HCT116 (cell line): ENCODE data around the gene CFAP57. TPM values are rescaled to one million over a fixed set of nuclear protein-coding genes. Genes with fewer than 3 reads are reported as not detected.

Experiments
- ATAC-seq: fragments of 200-7000 bp; cut with Tn5 transposase; 2 replicates; pipeline ENCODE4 v1.9.1; 2020; ENCODE audit warnings: mild to moderate bottlenecking, moderate library complexity
- BruUV-seq: library from RNA; stranded (reverse); fragments of 400-500 nt; replicated peaks from 2 replicates; lab custom pipeline; 2021; lab: Mats Ljungman, UMichigan
- CTCF ChIA-PET: fragments of 300-600 bp; sonication (Branson Sonifier 250); formaldehyde crosslinking; loops from one replicate; lab custom pipeline; 2021; ENCODE audit warnings: antibody characterized with exemption; lab: Charles Lee
- POLR2A ChIA-PET: fragments of 300-600, 350-600 bp; sonication (Branson Sonifier 250); formaldehyde crosslinking; loops from one replicate; lab custom pipeline; 2021; ENCODE audit warnings: antibody characterized with exemption; lab: Charles Lee
- RAD21 ChIA-PET, 2 experiments: fragments of 300-600 bp; sonication (Branson Sonifier 250); formaldehyde crosslinking; loops; one replicate each; lab custom pipeline; 2023; ENCODE audit warnings: low total read pairs in 2 of 2; ENCODE audit not compliant: uncharacterized antibody in 2 of 2, unreplicated experiment in 2 of 2, low non-redundant PET in 1 of 2; lab: Charles Lee
- DNase-seq: peaks from one replicate; pipeline ENCODE4 v3.0.0-alpha.2; 2010; ENCODE audit warnings: low read depth, low spot score
- H2AFZ ChIP-seq: fragments of 200-600 bp; shearing (Covaris generic), sonication (generic); 2 replicates; pipeline ENCODE4 v1.6.1; 2017; ENCODE audit warnings: low read depth, mixed run types, mixed read lengths, antibody characterized with exemption, low read length; ENCODE audit not compliant: poor library complexity, severe bottlenecking
- H3K27ac ChIP-seq: 2 replicates; pipeline ENCODE4 v1.5.1; 2012; ENCODE audit warnings: low read depth, low read length
- H3K27me3 ChIP-seq: fragments of 200-600 bp; sonication (generic); 2 replicates; pipeline ENCODE4 v1.6.1; 2016; ENCODE audit warnings: mixed run types, low read length, mixed read lengths; ENCODE audit not compliant: insufficient read depth
- H3K36me3 ChIP-seq, 2 experiments: fragments of 200-500 bp in 1 of 2; fragments of 200-600 bp in 1 of 2; sonication (Bioruptor generic) in 1 of 2; sonication (generic) in 1 of 2; 2 replicates each; pipeline versions ENCODE4 v1.5.1 to v1.6.1; 2014 to 2016; ENCODE audit warnings: low read length in 2 of 2, inconsistent platforms in 1 of 2, mixed read lengths in 1 of 2, mixed run types in 1 of 2; ENCODE audit not compliant: insufficient read depth in 2 of 2, control insufficient read depth in 1 of 2
- H3K4me1 ChIP-seq, 2 experiments: fragments of 200-600 bp in 1 of 2; sonication (generic) in 1 of 2; 2 replicates each; pipeline versions ENCODE4 v1.5.1 to v1.6.1; 2012 to 2017; ENCODE audit warnings: low read length in 2 of 2, inconsistent platforms in 1 of 2, mild to moderate bottlenecking in 1 of 2, mixed read lengths in 1 of 2, mixed run types in 1 of 2, moderate library complexity in 1 of 2; ENCODE audit not compliant: insufficient read depth in 2 of 2, control insufficient read depth in 1 of 2
- H3K4me2 ChIP-seq: fragments of 200-600 bp; sonication (generic); 2 replicates; pipeline ENCODE4 v1.6.1; 2017; ENCODE audit warnings: mixed run types, low read length, mixed read lengths
- H3K4me3 ChIP-seq, 2 experiments: fragments of 200-600 bp in 1 of 2; sonication (generic) in 1 of 2; replicated peaks in 1 of 2; 2 replicates each; pipeline ENCODE4 v1.5.1; 2011 to 2016; ENCODE audit warnings: low read length in 2 of 2, control low read depth in 1 of 2, low read depth in 1 of 2, mild to moderate bottlenecking in 1 of 2, mixed read lengths in 1 of 2, mixed run types in 1 of 2
- H3K79me2 ChIP-seq: fragments of 200-600 bp; sonication (generic); 2 replicates; pipeline ENCODE4 v1.6.1; 2017; ENCODE audit warnings: mild to moderate bottlenecking, mixed run types, low read length, moderate library complexity, mixed read lengths; ENCODE audit not compliant: insufficient read depth
- H3K9ac ChIP-seq: fragments of 200-600 bp; sonication (generic); 2 replicates; pipeline ENCODE4 v1.6.1; 2016; ENCODE audit warnings: low read length, mixed read lengths
- H3K9me2 ChIP-seq: fragments of 200-600 bp; sonication (generic), shearing (Covaris generic); 2 replicates; pipeline ENCODE4 v1.6.1; 2017; ENCODE audit warnings: mixed run types, mild to moderate bottlenecking, moderate library complexity; ENCODE audit not compliant: insufficient read depth
- H3K9me3 ChIP-seq, 2 experiments: fragments of 200-500 bp in 1 of 2; fragments of 200-600 bp in 1 of 2; sonication (Bioruptor generic) in 1 of 2; sonication (generic) in 1 of 2; 2 replicates each; pipeline ENCODE4 v1.6.1; 2014 to 2017; ENCODE audit warnings: low read length in 2 of 2, mixed read lengths in 2 of 2, inconsistent platforms in 1 of 2, low read depth in 1 of 2, mild to moderate bottlenecking in 1 of 2, mixed run types in 1 of 2, moderate library complexity in 1 of 2; ENCODE audit not compliant: control insufficient read depth in 1 of 2, insufficient read depth in 1 of 2
- H4K20me1 ChIP-seq: fragments of 200-600 bp; sonication (generic), shearing (Covaris generic); 2 replicates; pipeline ENCODE4 v1.6.1; 2017; ENCODE audit warnings: mixed run types, mild to moderate bottlenecking, moderate library complexity; ENCODE audit not compliant: insufficient read depth
- CEBPB ChIP-seq: IDR thresholded peaks from 2 replicates; pipeline ENCODE4 v1.6.1; 2012; ENCODE audit warnings: low read depth
- EGR1 ChIP-seq: IDR thresholded peaks from 2 replicates; pipeline ENCODE4 v1.6.1; 2012; ENCODE audit warnings: low read depth
- ELF1 ChIP-seq: IDR thresholded peaks from 2 replicates; pipeline ENCODE4 v1.6.1; 2012; ENCODE audit warnings: low read depth, borderline replicate concordance
- EZH2 ChIP-seq: fragments of 200-600 bp; sonication (generic); IDR thresholded peaks from 2 replicates; pipeline ENCODE4 v1.6.1; 2017; ENCODE audit warnings: antibody characterized with exemption, mixed run types
- EZH2phosphoT487 ChIP-seq: fragments of 200-600 bp; IDR thresholded peaks from 2 replicates; pipeline ENCODE4 v1.6.1; 2018; ENCODE audit warnings: antibody characterized with exemption, borderline replicate concordance
- FOSL1 ChIP-seq: IDR thresholded peaks from 2 replicates; pipeline ENCODE4 v1.6.1; 2012; ENCODE audit warnings: low read depth
- POLR2A ChIP-seq: IDR thresholded peaks from 2 replicates; pipeline ENCODE4 v1.7.0; 2011; ENCODE audit warnings: borderline replicate concordance; ENCODE audit not compliant: insufficient read depth, insufficient read length; ENCODE audit errors: extremely low read depth
- POLR2AphosphoS5 ChIP-seq: IDR thresholded peaks from 2 replicates; pipeline ENCODE4 v1.6.1; 2011; ENCODE audit warnings: mild to moderate bottlenecking, low read depth, low read length, moderate library complexity
- RAD21 ChIP-seq: IDR thresholded peaks from 2 replicates; pipeline ENCODE4 v1.6.1; 2012; ENCODE audit warnings: low read depth, mild to moderate bottlenecking
- SIN3A ChIP-seq: IDR thresholded peaks from 2 replicates; pipeline ENCODE4 v1.6.1; 2012; ENCODE audit warnings: low read depth
- SP1 ChIP-seq: IDR thresholded peaks from 2 replicates; pipeline ENCODE4 v1.6.1; 2012; ENCODE audit warnings: low read depth
- TCF7L2 ChIP-seq: IDR thresholded peaks from 2 replicates; pipeline ENCODE4 v1.7.0; 2011; ENCODE audit warnings: borderline replicate concordance, inconsistent platforms; ENCODE audit not compliant: insufficient read depth, insufficient read length; ENCODE audit errors: extremely low read depth
- ZNF274 ChIP-seq: fragments of 200-500 bp; sonication (Bioruptor generic); IDR thresholded peaks from 2 replicates; pipeline ENCODE4 v1.6.1; 2014; ENCODE audit warnings: mild to moderate bottlenecking, low read depth, low read length, inconsistent platforms
- intact Hi-C: fragments of 100-400 bp; cut with micrococcal nuclease; formaldehyde crosslinking; loops from 2 replicates; pipeline ENCODE4 v1.10.0; 2022
- total RNA-seq: library from RNA; stranded (reverse); gene quantifications from one replicate; pipeline ENCODE4 v1.2.1, GENCODE V29; 2021; ENCODE audit not compliant: unreplicated experiment
- TF ChIP-seq, protein P1 (sequence below), 3 experiments: fragments of 200-600 bp in 1 of 3; sonication (generic) in 1 of 3; IDR thresholded peaks in 2 of 3; conservative IDR thresholded peaks in 1 of 3; 2 replicates each; pipeline ENCODE4 v1.5.1; 2012 to 2017; ENCODE audit warnings: low read depth in 2 of 3, low read length in 2 of 3, antibody characterized with exemption in 1 of 3, borderline replicate concordance in 1 of 3, control low read depth in 1 of 3, mild to moderate bottlenecking in 1 of 3, mixed read lengths in 1 of 3, mixed run types in 1 of 3, moderate library complexity in 1 of 3; ENCODE audit not compliant: insufficient read depth in 1 of 3
- TF ChIP-seq, protein P2 (sequence below): IDR thresholded peaks from 2 replicates; pipeline ENCODE4 v1.6.1; 2012
- TF ChIP-seq, protein P3 (sequence below): IDR thresholded peaks from 2 replicates; pipeline ENCODE4 v1.6.1; 2012; ENCODE audit warnings: low read depth

CFAP57 gene
- total RNA-seq, 1 experiment from 2014 or later = 0.49 TPM

DNA sequence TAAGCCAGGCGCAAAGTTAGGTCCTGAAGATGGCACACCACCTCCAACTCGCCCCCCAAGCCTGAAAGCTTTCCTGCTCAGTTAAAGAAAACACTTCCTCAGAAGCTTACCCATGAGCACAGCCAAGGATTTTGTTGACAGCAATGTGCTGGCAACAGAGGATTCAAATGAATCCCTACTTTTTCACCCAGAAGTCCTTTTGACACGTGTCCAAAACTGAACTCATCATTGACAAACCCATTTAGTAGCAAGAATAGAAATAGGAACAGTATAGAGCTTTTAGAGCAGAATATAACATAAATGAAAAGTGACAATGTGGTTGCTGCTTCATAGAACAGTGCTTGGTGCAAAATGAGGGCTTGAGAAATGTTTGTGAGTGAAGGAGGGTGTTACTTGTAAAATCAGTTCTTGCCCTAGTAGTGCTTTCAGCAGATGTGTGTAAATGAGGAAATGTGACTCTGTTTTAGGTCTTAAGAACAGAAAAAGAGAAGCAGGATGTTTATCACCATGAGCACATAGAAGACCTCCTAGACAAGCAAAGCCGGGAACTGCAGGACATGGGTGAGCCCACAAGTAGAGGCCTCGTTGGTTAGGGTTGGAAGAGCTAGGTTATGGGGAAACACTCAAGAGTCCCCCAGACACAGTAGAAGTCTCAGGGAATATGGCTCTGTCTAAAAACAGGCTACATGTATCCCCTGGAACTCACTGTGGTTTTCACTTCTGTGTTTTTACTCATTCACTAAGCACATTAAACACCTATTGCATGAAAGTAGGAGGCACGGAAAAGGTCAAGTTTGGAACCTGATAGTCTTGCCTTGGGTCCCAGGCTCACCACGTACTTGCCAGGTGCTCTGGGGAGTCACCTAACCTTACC, 49.0 kb downstream of the CFAP57 start (continued):
- TF ChIP-seq CEBPB = no peak
- no peak for TF ChIP-seq SP1
- TF ChIP-seq SIN3A = no peak
- TF ChIP-seq POLR2A = no peak
- TF ChIP-seq POLR2AphosphoS5 = no peak
- no peak for TF ChIP-seq EZH2phosphoT487
- no peak for TF ChIP-seq EZH2
- no peak for TF ChIP-seq FOSL1
- TF ChIP-seq ELF1 = no peak
- TF ChIP-seq, protein P1, sequence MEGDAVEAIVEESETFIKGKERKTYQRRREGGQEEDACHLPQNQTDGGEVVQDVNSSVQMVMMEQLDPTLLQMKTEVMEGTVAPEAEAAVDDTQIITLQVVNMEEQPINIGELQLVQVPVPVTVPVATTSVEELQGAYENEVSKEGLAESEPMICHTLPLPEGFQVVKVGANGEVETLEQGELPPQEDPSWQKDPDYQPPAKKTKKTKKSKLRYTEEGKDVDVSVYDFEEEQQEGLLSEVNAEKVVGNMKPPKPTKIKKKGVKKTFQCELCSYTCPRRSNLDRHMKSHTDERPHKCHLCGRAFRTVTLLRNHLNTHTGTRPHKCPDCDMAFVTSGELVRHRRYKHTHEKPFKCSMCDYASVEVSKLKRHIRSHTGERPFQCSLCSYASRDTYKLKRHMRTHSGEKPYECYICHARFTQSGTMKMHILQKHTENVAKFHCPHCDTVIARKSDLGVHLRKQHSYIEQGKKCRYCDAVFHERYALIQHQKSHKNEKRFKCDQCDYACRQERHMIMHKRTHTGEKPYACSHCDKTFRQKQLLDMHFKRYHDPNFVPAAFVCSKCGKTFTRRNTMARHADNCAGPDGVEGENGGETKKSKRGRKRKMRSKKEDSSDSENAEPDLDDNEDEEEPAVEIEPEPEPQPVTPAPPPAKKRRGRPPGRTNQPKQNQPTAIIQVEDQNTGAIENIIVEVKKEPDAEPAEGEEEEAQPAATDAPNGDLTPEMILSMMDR (IDR thresholded peaks at IDR 0.05 in 2 of 3, conservative IDR thresholded peaks at IDR 0.05 in 1 of 3; ENCODE audit: borderline replicate concordance in 1 of 3, insufficient read depth in 1 of 3, low read depth in 2 of 3, low read length in 2 of 3) = no peak
- no peak for TF ChIP-seq EGR1
- TF ChIP-seq, protein P2, sequence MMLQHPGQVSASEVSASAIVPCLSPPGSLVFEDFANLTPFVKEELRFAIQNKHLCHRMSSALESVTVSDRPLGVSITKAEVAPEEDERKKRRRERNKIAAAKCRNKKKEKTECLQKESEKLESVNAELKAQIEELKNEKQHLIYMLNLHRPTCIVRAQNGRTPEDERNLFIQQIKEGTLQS = no peak

DNA sequence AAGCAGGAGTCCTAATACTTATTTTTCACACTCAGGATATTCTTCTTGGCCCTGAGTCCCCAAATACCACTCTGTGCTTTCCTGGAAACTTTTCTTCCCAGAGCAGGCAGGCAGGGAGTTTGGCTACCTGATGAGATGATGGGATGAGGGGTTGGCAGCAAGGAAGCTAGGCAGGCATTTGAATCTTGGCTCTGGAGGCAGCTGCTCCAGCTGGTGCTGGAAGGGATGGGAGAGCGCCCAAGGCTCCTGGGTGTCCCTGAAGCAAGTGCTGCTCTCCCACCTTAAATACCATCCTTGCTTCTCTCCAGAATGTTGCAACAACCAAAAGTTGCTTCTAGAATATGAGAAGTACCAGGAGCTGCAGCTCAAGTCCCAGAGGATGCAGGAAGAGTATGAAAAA, 49.7 kb downstream of the CFAP57 start:
- BruUV-seq = no TSS peak
- Histone ChIP-seq H3K4me1 (peaks cover 0 to 7% of the 10 kb centered on the region in 2 experiments; a peak in 1 of 4 replicates), H3K4me3 (no peak overlapping the region), H3K9me3 (no peaks in the 10 kb centered on the region), H3K27me3 (no peaks in the 10 kb centered on the region), H3K36me3 (no peaks in the 10 kb centered on the region), H2AFZ (no peak overlapping the region), H3K27ac (no peak overlapping the region), H3K9me2 (no peaks in the 10 kb centered on the region), H3K79me2 (no peaks in the 10 kb centered on the region), H3K4me2 (no peak overlapping the region), H4K20me1 (no peaks in the 10 kb centered on the region), H3K9ac (no peak overlapping the region)
- DNase-seq = no peak
- CTCF ChIA-PET = no interaction called here
- POLR2A ChIA-PET = no interaction called here
- RAD21 ChIA-PET = no interaction called here
- ATAC-seq = no peak
- intact Hi-C loops = loop anchor here (10.0 kb wide), 2 partner anchors 303 to 813 kb away; partner anchors contain the start of gene SLC6A9
- no peak for TF ChIP-seq EZH2phosphoT487
- no peak for TF ChIP-seq FOSL1
- no peak for TF ChIP-seq POLR2AphosphoS5
- TF ChIP-seq POLR2A = no peak
- TF ChIP-seq, protein P3, sequence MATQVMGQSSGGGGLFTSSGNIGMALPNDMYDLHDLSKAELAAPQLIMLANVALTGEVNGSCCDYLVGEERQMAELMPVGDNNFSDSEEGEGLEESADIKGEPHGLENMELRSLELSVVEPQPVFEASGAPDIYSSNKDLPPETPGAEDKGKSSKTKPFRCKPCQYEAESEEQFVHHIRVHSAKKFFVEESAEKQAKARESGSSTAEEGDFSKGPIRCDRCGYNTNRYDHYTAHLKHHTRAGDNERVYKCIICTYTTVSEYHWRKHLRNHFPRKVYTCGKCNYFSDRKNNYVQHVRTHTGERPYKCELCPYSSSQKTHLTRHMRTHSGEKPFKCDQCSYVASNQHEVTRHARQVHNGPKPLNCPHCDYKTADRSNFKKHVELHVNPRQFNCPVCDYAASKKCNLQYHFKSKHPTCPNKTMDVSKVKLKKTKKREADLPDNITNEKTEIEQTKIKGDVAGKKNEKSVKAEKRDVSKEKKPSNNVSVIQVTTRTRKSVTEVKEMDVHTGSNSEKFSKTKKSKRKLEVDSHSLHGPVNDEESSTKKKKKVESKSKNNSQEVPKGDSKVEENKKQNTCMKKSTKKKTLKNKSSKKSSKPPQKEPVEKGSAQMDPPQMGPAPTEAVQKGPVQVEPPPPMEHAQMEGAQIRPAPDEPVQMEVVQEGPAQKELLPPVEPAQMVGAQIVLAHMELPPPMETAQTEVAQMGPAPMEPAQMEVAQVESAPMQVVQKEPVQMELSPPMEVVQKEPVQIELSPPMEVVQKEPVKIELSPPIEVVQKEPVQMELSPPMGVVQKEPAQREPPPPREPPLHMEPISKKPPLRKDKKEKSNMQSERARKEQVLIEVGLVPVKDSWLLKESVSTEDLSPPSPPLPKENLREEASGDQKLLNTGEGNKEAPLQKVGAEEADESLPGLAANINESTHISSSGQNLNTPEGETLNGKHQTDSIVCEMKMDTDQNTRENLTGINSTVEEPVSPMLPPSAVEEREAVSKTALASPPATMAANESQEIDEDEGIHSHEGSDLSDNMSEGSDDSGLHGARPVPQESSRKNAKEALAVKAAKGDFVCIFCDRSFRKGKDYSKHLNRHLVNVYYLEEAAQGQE = no peak
- no peak for TF ChIP-seq SIN3A
- TF ChIP-seq ELF1 = no peak
- TF ChIP-seq ZNF274 = no peak
- TF ChIP-seq CEBPB = no peak
- no peak for TF ChIP-seq RAD21
- TF ChIP-seq TCF7L2 = no peak
